Left lobe of liver (tissue), 2 donors: ENCODE results near the gene HRH1. TPM values are rescaled to one million over a fixed set of nuclear protein-coding genes. Genes with fewer than 3 reads are reported as not detected.
A peak's percentile ranks its signal among the peaks of the same experiment; 100 is the strongest.
"Not testable (repeated sequence)": the region's sequence is repeated elsewhere in the genome, so short reads cannot be mapped to it uniquely, and the experiment has no call there.

Experiments
- ATAC-seq: fragments of 200-7000 bp; cut with Tn5 transposase; one replicate; pipeline ENCODE4 v1.9.1; 2020; ENCODE audit warnings: mild to moderate bottlenecking, moderate library complexity
- DNase-seq: peaks from one replicate; pipeline ENCODE4 v3.0.0-alpha.2; 2020; ENCODE audit warnings: low spot score
- total RNA-seq: library from RNA; stranded (reverse); gene quantifications from one replicate; pipeline ENCODE4 v1.2.1, GENCODE V29; 2021
- donor health status: DM: no; HTN: no; CAD: no; lungs with moderate emphysema.
- donor health status: DM: no; HTN: yes; CAD: no.

Gene HRH1
- total RNA-seq, 1 donor from 2014 or later: 0.50 TPM

GRCh38 chr3:11236588-11237461 is 82.5 kb downstream of the HRH1 start:
- ATAC-seq: peak; percentile 94
- DNase-seq: peak; percentile 72

DNA sequence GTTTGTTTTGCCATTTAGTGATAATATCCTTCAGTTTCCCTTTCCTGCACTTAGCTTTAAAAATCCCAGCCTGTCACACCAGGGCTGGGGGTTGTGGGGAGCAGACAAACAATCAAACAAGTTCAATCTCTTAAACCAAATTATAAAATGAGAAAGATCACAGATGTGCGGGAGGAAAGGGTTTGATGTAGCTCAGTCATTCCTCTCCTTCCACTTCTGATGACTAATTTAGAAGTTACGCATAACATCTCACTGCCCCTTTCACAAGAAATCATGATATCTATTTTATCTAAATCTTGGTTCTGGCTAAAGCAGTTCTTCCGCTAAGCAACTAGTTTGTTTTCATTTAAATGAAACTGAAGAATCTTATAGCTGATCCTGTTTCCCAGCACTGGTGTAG is 83.8 kb downstream of the HRH1 start:
- ATAC-seq (no peak), DNase-seq (no peak)

DNA sequence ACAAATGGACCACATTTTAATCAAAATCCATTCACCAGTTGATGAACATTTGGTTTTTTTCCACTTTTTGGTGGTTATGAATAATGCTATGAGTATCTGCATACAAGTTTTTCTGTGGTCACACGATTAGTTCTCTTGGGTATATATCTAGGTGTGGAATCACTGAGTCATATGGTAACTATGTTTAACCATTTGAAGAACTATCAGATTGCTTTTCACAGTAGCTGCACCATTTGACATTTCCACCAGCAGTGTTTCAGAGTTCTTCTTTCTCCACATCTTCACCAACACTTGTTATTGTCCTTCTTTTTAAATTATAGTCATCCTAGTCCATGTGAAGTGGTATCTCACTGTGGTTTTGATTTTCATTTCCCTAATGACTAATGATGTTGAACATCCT is 84.6 kb downstream of the HRH1 start:
- no peak for ATAC-seq
- DNase-seq: no peak

DNA sequence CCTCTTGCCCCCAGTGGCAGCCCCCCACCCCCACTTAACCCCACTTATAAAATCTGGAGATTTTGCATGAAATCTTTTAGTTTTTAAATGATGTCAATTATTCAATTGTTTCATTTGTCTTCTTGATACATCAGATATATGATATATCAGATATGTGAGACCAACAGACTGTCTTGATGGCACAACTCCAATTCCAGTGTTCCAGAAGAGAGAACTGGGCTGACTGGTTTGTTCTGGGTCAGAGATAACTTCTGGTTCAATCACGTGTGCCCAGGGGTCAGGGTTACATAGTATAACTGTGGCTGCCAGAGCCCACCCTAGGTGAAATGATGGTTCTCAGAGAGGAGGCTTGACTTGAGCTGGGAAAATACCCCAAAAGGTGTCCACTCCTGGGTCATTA is 85.5 kb downstream of the HRH1 start:
- DNase-seq: no peak
- no peak for ATAC-seq

DNA sequence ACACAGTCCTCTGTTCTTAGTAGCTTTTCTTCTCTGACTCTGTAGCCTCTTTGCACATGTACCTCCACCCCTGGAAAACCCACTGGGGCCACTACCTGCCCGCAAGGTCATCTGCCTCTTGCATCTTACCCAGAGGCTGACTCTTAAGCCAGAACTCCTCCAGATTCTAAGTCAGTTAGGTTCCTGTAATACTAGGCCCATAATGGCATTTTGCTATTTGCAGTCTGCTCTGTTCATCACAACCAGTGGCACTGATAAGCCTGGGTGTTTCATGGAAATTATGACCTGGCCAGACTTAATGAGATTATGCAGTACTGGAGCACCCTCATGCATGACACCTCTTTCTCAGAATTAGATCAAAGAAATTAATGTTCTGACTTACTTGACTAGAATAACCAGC is 86.2 kb downstream of the HRH1 start:
- ATAC-seq (no peak), DNase-seq (no peak)

GRCh38 chr3:11244121-11244677 is 89.9 kb downstream of the HRH1 start:
- ATAC-seq (no peak), DNase-seq (no peak)

- no peak for ATAC-seq
- DNase-seq: no peak
Observed at GRCh38 chr3:11245276-11245675, 91.0 kb downstream of the HRH1 start.

DNA sequence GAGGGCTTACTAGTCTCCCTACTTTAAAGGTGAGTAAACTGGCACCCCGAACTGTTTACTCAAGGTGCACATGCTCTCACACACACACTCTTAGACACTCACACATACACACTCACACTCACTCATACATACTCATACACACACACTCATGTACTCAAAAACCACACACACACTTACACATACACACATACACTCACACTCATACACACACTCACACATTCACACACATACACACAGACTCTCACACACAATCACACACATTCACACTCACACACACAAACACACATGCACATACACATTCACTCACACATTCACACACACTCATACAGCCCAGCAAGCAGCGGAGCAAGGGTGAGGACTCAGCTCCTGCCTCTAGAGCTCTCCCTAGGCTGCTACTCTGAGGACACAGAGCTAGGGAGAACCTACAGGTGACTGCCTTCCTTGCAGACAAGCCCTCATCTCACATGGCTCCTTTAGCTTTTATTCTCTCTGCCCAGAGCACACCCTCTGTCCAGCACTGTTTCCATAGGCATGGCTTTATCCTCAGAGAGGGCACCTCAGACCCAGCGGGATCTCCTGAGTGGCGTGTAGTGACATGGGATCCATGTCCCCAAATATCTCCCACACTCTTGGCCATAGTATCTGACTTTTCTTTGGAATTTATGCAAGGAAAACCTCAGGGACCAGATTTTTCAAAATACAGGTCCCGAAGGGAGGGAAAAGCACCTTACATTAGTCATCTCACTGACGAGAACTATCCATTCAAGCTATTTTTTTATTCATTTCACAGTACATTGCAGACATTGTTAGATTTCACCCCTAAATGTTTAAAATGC is 91.8 kb downstream of the HRH1 start:
- DNase-seq: no peak
- no peak for ATAC-seq

- no peak for DNase-seq
- ATAC-seq: no peak
Observed at GRCh38 chr3:11246663-11246970, 92.3 kb downstream of the HRH1 start.

- DNase-seq: no peak
- ATAC-seq: no peak
Observed at GRCh38 chr3:11247362-11247761, 93.1 kb downstream of the HRH1 start.

- ATAC-seq (no peak), DNase-seq (no peak)
Observed at GRCh38 chr3:11248596-11248995, 94.3 kb downstream of the HRH1 start.

DNA sequence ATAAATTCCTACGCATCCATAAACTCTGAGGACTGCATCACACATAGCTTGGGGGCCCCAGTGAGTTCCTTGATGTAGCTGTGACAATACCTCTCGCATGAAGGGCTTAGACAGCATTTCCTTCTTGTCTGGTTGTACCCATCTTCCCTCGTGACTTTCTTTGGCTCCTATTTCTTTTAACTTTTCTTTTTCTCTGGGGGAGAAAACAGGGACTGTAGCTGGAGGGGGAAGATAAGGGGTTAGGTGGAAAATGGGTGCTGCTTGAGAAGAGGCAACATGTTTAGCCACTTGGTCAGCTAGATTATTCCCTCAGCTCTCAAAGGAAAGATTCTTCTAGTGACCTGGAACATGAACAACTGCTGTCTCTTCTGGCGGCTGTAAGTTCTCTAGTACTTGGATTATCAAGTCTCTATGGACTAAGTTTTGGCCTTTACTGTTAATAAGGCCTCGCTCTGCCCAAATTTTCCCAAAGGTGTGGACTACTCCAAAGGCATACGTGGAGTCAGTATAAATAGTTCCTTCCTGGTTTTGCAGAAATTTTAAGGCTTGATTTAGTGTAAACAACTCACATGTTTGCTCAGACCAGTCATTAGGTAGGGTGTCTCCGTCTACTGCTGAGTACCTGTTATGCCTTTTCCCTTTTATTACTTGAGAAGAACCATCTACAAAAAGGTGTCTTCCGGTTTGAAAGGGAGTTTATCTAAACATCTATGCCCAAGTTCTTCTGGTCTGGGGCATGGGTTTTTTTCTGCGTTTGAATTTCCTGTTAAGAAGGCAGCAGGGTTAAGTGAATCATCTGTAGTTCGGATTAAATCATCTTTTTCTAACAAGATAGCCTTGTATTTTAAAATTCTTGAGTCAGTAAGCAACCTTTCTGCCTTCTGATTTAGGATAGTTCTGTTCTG is 96.9 kb downstream of the HRH1 start:
- ATAC-seq (no peak), DNase-seq (no peak)

DNA sequence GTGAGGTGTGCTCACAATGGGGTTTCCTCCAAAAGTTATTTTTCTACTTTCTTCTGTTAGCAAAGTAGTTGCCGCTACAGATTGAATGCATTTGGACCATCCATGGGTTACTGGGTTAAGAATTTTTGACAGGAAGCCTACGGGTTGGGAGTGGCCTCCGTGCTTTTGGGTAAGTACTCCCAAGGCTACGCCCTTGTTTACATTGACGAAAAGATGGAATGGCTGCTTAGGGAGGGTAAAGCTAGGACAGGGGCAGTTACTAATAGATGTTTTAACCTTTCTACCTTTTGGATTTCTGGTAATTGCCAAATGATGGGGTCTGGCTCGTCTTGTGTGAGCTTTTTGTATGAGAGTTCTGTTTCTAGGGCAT is 97.5 kb downstream of the HRH1 start:
- ATAC-seq (no peak), DNase-seq (no peak)

DNA sequence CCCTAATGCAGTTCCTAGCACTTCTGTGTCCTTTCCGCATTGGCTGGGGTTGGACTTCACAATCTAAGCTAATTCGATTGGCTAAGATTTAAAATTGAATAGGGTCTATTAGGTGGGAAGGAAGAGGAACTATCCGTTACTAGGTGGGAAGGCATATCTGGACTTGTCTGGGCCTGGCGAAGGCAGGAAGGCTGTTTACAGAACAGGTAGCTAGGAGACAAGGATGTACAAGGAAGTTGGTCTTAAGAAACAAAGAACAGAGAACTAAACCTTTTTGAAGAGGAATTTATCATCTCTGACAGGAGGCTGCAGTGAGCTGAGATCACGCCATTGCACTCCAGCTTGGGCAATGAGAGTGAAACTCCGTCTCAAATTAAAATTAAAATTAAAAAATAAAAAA is 100.6 kb downstream of the HRH1 start:
- DNase-seq (no peak), ATAC-seq (no peak)

DNA sequence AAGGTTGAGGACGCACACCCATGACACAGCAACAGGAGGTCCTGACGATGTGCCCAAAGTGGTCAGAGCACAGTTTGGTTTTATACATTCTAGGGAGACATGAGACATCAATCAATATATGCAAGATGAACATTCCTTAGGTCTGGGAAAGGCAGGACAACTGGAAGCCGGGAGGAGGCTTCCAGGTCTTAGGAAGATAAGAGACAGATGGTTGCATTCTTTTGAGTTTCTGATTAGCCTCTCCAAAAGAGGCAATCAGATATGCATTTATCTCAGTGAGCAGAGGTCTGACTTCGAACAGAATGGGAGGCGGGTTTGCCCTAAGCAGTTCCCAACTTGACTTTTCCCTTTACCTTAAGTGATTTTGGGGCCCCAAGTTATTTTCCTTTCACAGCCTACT is 101.2 kb downstream of the HRH1 start:
- ATAC-seq, DNase-seq: not testable (repeated sequence)

DNA sequence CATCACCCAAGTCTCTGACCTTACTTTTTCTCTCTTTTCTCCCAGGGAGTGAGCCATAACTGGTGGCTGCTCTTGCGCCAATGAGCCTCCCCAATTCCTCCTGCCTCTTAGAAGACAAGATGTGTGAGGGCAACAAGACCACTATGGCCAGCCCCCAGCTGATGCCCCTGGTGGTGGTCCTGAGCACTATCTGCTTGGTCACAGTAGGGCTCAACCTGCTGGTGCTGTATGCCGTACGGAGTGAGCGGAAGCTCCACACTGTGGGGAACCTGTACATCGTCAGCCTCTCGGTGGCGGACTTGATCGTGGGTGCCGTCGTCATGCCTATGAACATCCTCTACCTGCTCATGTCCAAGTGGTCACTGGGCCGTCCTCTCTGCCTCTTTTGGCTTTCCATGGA is 104.7 kb downstream of the HRH1 start:
- no peak for ATAC-seq
- DNase-seq: no peak

DNA sequence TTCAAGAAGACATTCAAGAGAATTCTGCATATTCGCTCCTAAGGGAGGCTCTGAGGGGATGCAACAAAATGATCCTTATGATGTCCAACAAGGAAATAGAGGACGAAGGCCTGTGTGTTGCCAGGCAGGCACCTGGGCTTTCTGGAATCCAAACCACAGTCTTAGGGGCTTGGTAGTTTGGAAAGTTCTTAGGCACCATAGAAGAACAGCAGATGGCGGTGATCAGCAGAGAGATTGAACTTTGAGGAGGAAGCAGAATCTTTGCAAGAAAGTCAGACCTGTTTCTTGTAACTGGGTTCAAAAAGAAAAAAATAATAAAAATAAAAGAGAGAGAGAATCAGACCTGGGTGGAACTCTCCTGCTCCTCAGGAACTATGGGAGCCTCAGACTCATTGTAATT is 106.2 kb downstream of the HRH1 start:
- ATAC-seq: no peak

DNA sequence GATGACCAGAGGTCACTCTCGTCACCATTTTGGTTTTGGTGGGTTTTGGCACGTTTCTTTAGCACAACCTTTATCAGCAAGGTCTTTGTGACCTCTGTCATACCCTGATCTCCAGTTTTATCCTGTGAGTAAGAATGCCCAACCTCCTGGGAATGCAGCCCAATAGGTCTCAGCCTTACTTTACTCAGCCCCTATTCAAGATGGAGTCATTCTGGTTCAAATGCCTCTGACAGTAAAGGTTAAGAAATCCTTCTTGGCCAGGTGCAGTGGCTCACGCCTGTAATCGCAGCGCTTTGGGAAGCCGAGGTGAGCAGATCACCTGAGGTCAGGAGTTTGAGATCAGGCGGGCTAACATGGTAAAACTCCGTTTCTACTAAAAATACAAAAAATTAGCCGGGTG is 114.7 kb downstream of the HRH1 start:
- ATAC-seq (no peak), DNase-seq (no peak)

More for the DNA sequence above, 106.2 kb downstream of the HRH1 start:
- DNase-seq: no peak

DNA sequence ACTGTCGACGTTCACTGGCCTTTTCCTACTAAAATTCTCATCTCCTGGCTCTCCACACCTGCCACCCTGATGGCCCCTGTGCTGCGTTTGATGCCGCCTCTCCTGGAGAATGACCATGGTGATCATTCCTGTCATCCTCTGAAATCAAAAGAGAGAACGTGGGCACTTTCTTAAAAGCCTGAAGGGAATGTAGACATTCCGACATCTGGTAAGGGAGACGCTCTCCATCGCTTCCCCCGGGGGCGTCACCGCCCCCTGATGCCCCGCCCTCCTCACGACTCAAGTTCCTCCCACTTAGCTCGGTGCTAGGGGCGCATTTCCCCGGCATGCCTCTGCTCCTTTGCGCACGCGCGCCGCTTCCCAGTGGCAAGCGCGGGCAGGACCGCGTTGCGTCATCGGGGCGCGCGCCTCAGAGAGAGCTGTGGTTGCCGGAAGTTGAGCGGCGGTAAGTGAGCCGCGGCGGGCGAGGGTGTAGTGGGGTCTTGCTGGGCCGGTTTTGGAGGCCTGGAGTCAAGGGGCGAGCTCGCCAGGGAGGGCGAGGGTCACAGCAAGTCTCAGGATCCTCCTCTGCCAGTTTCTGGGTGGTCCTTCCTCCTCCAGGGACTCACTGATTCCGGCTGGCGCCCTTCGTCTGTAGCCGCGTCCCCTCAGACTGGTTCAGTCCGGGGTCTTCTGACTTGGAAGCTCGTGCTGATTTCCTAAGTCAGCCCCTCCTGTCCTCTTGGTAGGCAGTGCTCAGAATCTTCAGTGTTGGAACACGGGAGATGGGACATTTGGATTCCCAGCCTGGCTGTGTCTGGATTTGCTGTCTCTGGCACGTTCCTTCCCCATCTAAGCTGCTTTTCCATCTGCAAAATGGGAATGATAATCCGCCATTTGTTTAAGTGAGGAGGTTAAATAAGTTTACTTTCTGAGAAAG is 118.0 kb downstream of the HRH1 start, which contains the start of gene ATG7:
Gene ATG7 (plus strand): TSS at position 412 of the 919 bp plus-strand sequence. CDS start 26,299 bp downstream, outside the sequence.
- ATAC-seq: peak; percentile 98
- peak; percentile 97 for DNase-seq
